Naive thymus-derived CD4-positive, alpha-beta T cell (primary cell): ENCODE results near the gene MBIP. TPM values are rescaled to one million over a fixed set of nuclear protein-coding genes. Genes with fewer than 3 reads are reported as not detected.
"Not testable (repeated sequence)": the region's sequence is repeated elsewhere in the genome, so short reads cannot be mapped to it uniquely, and the experiment has no call there.

Source experiments
- ATAC-seq: fragments of 150-1000 bp; cut with Tn5 transposase; 2 replicates; pipeline ENCODE4 v1.10.0; 2021; ENCODE audit warnings: mild to moderate bottlenecking, moderate library complexity
- CTCF ChIA-PET: fragments of 350-600 bp; sonication (Branson Sonifier 250); formaldehyde crosslinking; loops from one replicate; lab custom pipeline; 2021; ENCODE audit warnings: antibody characterized with exemption; lab: Charles Lee
- POLR2A ChIA-PET: fragments of 350-600 bp; sonication (Branson Sonifier 250); formaldehyde crosslinking; loops from one replicate; lab custom pipeline; 2021; ENCODE audit warnings: antibody characterized with exemption, inconsistent platforms; lab: Charles Lee
- DNase-seq, 9 donors: peaks; one replicate each; pipeline versions ENCODE4 v3.0.0 to v3.0.0-alpha.2; 2020 to 2022; ENCODE audit warnings: mixed read lengths in 1 of 9
- H3K27ac ChIP-seq: one replicate; pipeline ENCODE4 v1.7.0; 2013; ENCODE audit warnings: mild to moderate bottlenecking, low read depth, low read length, moderate library complexity
- H3K27me3 ChIP-seq, 2 donors: one replicate each; pipeline ENCODE4 v1.7.0; 2013; ENCODE audit warnings: low read length in 2 of 2, mild to moderate bottlenecking in 2 of 2, moderate library complexity in 2 of 2; ENCODE audit not compliant: control insufficient read depth in 2 of 2, insufficient read depth in 2 of 2
- H3K36me3 ChIP-seq, 3 experiments: 1 replicate in 2 of 3; 2 replicates in 1 of 3; pipeline ENCODE4 v1.7.0; 2013; ENCODE audit warnings: low read length in 3 of 3, mild to moderate bottlenecking in 3 of 3, moderate library complexity in 1 of 3; ENCODE audit not compliant: insufficient read depth in 3 of 3, control insufficient read depth in 2 of 3
- H3K4me1 ChIP-seq, 2 donors: one replicate each; pipeline ENCODE4 v1.7.0; 2013; ENCODE audit warnings: low read length in 2 of 2, mild to moderate bottlenecking in 2 of 2, moderate library complexity in 1 of 2; ENCODE audit not compliant: control insufficient read depth in 2 of 2, insufficient read depth in 2 of 2
- H3K4me3 ChIP-seq: 2 replicates; pipeline ENCODE4 v1.7.0; 2013; ENCODE audit warnings: mild to moderate bottlenecking, low read length
- H3K9me3 ChIP-seq, 3 experiments: 1 replicate in 2 of 3; 2 replicates in 1 of 3; pipeline ENCODE4 v1.7.0; 2013; ENCODE audit warnings: low read length in 3 of 3; ENCODE audit not compliant: control insufficient read depth in 2 of 3
- H3K27ac Mint-ChIP-seq, 9 donors: one replicate each; pipeline ENCODE4 v1.8.0; 2020 to 2022; ENCODE audit warnings: mixed read lengths in 9 of 9, mild to moderate bottlenecking in 8 of 9, moderate library complexity in 5 of 9, inconsistent platforms in 2 of 9
- H3K27me3 Mint-ChIP-seq, 5 donors: one replicate each; pipeline ENCODE4 v1.8.0; 2021 to 2022; ENCODE audit warnings: mixed read lengths in 5 of 5, mild to moderate bottlenecking in 1 of 5
- H3K36me3 Mint-ChIP-seq, 5 donors: one replicate each; pipeline ENCODE4 v1.8.0; 2020 to 2022; ENCODE audit warnings: mixed read lengths in 5 of 5, mild to moderate bottlenecking in 3 of 5, inconsistent platforms in 1 of 5
- H3K4me1 Mint-ChIP-seq, 7 donors: one replicate each; pipeline ENCODE4 v1.8.0; 2020 to 2022; ENCODE audit warnings: mixed read lengths in 7 of 7, mild to moderate bottlenecking in 3 of 7, inconsistent platforms in 1 of 7
- H3K4me3 Mint-ChIP-seq, 10 donors: one replicate each; pipeline ENCODE4 v1.8.0; 2020 to 2022; ENCODE audit warnings: mild to moderate bottlenecking in 10 of 10, mixed read lengths in 10 of 10, moderate library complexity in 6 of 10, inconsistent platforms in 2 of 10
- H3K9me3 Mint-ChIP-seq, 11 donors: one replicate each; pipeline ENCODE4 v1.8.0; 2020 to 2022; ENCODE audit warnings: mixed read lengths in 11 of 11, mild to moderate bottlenecking in 4 of 11, inconsistent platforms in 1 of 11, moderate library complexity in 1 of 11
- intact Hi-C, 2 donors: fragments of 100-400 bp; cut with micrococcal nuclease; formaldehyde crosslinking; loops; one replicate each; pipeline ENCODE4 v1.15.1; 2023
- polyA plus RNA-seq, 2 donors: library from polyadenylated mRNA; unstranded; fragments of 300-500 nt; fragmentation: Illumina TruSeq; gene quantifications; one replicate each; pipeline ENCODE4 v1.2.3, GENCODE V29; 2021
- total RNA-seq, 6 experiments: library from RNA in 5 of 6; stranded (reverse) in 5 of 6; gene quantifications; 1 replicate in 5 of 6; 2 replicates in 1 of 6; pipeline ENCODE4 v1.2.3 and lab custom pipeline; 2021 to 2026

Gene MBIP
- total and polyA plus RNA-seq, 7 experiments from 2014 or later, result 22.5 to 42.7 (median 24.7) TPM

DNA sequence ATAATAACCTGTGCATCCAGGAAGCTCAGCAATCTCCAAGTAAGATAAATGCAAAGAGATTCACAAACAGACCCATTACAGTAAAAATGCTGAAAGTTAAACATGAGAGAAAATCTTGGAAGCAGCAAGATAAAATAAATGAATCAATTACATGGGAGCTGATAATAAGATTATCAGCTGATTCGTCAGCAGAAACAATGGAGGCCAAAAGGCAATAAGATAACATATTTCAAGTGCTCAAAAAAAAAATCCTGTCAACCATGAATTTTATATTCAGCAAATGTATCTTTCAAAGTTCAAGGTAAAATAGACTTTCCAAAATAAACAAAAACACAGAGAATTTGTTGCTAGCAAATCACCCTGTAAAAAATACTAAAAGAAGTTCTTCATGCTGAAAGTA lies 36.4 kb upstream of the MBIP start:
- no peaks in the 10 kb centered on the region for H3K36me3 ChIP-seq
- Mint-ChIP-seq H3K27me3 (peaks cover 0 to 33% (median 6%) of the 10 kb centered on the region in 5 donors), H3K4me1 (no peaks in the 10 kb centered on the region), H3K4me3 (no peak overlapping the region), H3K27ac (no peak overlapping the region), H3K36me3 (peaks cover 0 to 19% (median 4%) of the 10 kb centered on the region in 5 donors), H3K9me3 (peaks cover 8 to 42% (median 23%) of the 10 kb centered on the region in 11 donors)
- H3K9me3 ChIP-seq, result peaks cover 0 to 13% (median 0%) of the 10 kb centered on the region in 3 experiments
- H3K4me3 ChIP-seq, result no peak overlapping the region
- no peaks in the 10 kb centered on the region for H3K27me3 ChIP-seq
- POLR2A ChIA-PET, result no interaction called here
- H3K4me1 ChIP-seq, result no peaks in the 10 kb centered on the region
- intact Hi-C loops, result no loop called here
- CTCF ChIA-PET, result no interaction called here
- no peak overlapping the region for H3K27ac ChIP-seq
- no peak for DNase-seq
- no peak for ATAC-seq

- DNase-seq, result no peak
- H3K27ac Mint-ChIP-seq, result no peak overlapping the region
- intact Hi-C loops, result no loop called here
Measured at GRCh38 chr14:36346052-36346451, 25.6 kb upstream of the MBIP start.

DNA sequence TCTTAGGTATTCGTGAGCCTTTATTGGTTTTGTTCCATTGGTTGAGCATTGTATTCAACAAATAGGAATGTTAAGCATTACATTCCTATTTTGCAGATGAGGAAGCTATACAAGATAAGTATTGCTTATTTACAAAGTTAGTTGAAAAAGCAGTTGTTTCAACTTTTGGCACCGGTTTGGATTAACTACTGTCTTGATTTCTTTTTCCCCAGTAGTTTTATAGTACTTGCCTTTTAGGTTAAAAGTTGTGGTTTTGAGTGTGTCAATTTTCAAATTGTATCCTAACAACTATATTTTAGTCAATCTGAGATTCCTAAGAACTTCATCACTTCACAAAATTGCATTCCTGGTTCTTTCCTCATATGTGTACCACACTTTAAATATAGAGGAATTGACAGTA lies 23.8 kb upstream of the MBIP start:
- no peaks in the 10 kb centered on the region for H3K27me3 ChIP-seq
- ATAC-seq (no peak), DNase-seq (no peak)
- ChIA-PET POLR2A (no interaction called here), CTCF (no interaction called here)
- intact Hi-C loops, result no loop called here
- no peak overlapping the region for H3K27ac Mint-ChIP-seq
- H3K36me3 Mint-ChIP-seq, result no peaks in the 10 kb centered on the region
- no peak overlapping the region for H3K4me3 Mint-ChIP-seq
- H3K4me1 ChIP-seq, result no peaks in the 10 kb centered on the region
- no peaks in the 10 kb centered on the region for H3K9me3 ChIP-seq
- H3K27me3 Mint-ChIP-seq, result peaks cover 6 to 31% (median 14%) of the 10 kb centered on the region in 5 donors
- peaks cover 0 to 4% (median 0%) of the 10 kb centered on the region in 11 donors for H3K9me3 Mint-ChIP-seq
- no peaks in the 10 kb centered on the region for H3K4me1 Mint-ChIP-seq
- H3K36me3 ChIP-seq, result no peaks in the 10 kb centered on the region
- no peak overlapping the region for H3K27ac ChIP-seq
- no peak overlapping the region for H3K4me3 ChIP-seq

More at GRCh38 chr14:36346052-36346451, 25.6 kb upstream of the MBIP start:
- no peak overlapping the region for H3K27ac ChIP-seq
- H3K4me1 Mint-ChIP-seq, result no peaks in the 10 kb centered on the region
- no peaks in the 10 kb centered on the region for H3K36me3 Mint-ChIP-seq
- no peaks in the 10 kb centered on the region for H3K9me3 ChIP-seq
- H3K27me3 Mint-ChIP-seq, result peaks cover 5 to 22% (median 16%) of the 10 kb centered on the region in 5 donors
- no peak overlapping the region for H3K4me3 ChIP-seq
- no peaks in the 10 kb centered on the region for H3K27me3 ChIP-seq
- H3K4me1 ChIP-seq, result no peaks in the 10 kb centered on the region
- ChIA-PET CTCF (no interaction called here), POLR2A (no interaction called here)
- H3K4me3 Mint-ChIP-seq, result no peak overlapping the region
- no peak for ATAC-seq
- H3K36me3 ChIP-seq, result no peaks in the 10 kb centered on the region
- H3K9me3 Mint-ChIP-seq, result peaks cover 0 to 4% (median 0%) of the 10 kb centered on the region in 11 donors

DNA sequence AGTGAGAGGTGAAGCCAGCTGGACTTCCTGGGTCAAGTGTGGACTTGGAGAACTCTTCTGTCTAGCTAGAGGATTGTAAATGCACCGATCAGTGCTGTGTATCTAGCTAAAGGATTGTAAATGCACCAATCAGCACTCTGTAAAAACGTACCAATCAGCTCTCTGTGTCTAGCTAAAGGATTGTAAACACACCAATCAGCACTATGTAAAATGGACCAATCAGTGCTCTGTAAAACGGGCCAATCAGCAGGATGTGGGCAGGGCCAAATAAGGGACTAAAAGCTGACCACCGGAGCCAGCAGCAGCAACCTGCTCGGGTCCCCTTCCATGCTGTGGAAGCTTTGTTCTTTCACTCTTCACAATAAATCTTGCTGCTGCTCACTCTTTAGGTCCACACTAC lies 21.4 kb upstream of the MBIP start:
- POLR2A ChIA-PET, H3K27ac ChIP-seq: not testable (repeated sequence)
- peaks cover 8 to 37% (median 12%) of the 10 kb centered on the region in 5 donors for H3K27me3 Mint-ChIP-seq

GRCh38 chr14:36340276-36340890 lies 19.9 kb upstream of the MBIP start:
- no peak overlapping the region for H3K27ac ChIP-seq
- H3K27me3 Mint-ChIP-seq, result peaks cover 5 to 33% (median 12%) of the 10 kb centered on the region in 5 donors
- no peak overlapping the region for H3K4me3 Mint-ChIP-seq
- no peaks in the 10 kb centered on the region for H3K36me3 ChIP-seq
- no peak overlapping the region for H3K4me3 ChIP-seq
- no peaks in the 10 kb centered on the region for H3K36me3 Mint-ChIP-seq
- H3K4me1 Mint-ChIP-seq, result no peaks in the 10 kb centered on the region
- no peak overlapping the region for H3K27ac Mint-ChIP-seq
- H3K9me3 Mint-ChIP-seq, result peaks cover 0 to 5% (median 0%) of the 10 kb centered on the region in 11 donors
- no peaks in the 10 kb centered on the region for H3K9me3 ChIP-seq
- H3K27me3 ChIP-seq, result no peaks in the 10 kb centered on the region
- intact Hi-C loops, result no loop called here
- H3K4me1 ChIP-seq, result no peaks in the 10 kb centered on the region
- no peak for ATAC-seq
- ChIA-PET POLR2A (no interaction called here), CTCF (no interaction called here)
- no peak for DNase-seq

More for the DNA sequence above, 21.4 kb upstream of the MBIP start:
- intact Hi-C loops, H3K9me3 ChIP-seq, H3K4me3 Mint-ChIP-seq, CTCF ChIA-PET, ATAC-seq, H3K36me3 Mint-ChIP-seq, H3K36me3 ChIP-seq, H3K4me1 Mint-ChIP-seq, H3K4me3 ChIP-seq, H3K4me1 ChIP-seq, DNase-seq, H3K27ac Mint-ChIP-seq, H3K9me3 Mint-ChIP-seq, H3K27me3 ChIP-seq: not testable (repeated sequence)

- intact Hi-C loops, result no loop called here
- CTCF ChIA-PET, result no interaction called here
- no peaks in the 10 kb centered on the region for H3K4me1 ChIP-seq
- Mint-ChIP-seq H3K27ac (no peak overlapping the region), H3K4me3 (no peak overlapping the region), H3K27me3 (peaks cover 7 to 38% (median 18%) of the 10 kb centered on the region in 5 donors), H3K9me3 (peaks cover 0 to 5% (median 0%) of the 10 kb centered on the region in 11 donors), H3K4me1 (no peaks in the 10 kb centered on the region), H3K36me3 (no peaks in the 10 kb centered on the region)
- no peaks in the 10 kb centered on the region for H3K36me3 ChIP-seq
- no peak overlapping the region for H3K27ac ChIP-seq
- ATAC-seq (no peak), DNase-seq (no peak)
- no peaks in the 10 kb centered on the region for H3K27me3 ChIP-seq
- H3K4me3 ChIP-seq, result no peak overlapping the region
- POLR2A ChIA-PET, result no interaction called here
- H3K9me3 ChIP-seq, result no peaks in the 10 kb centered on the region
Measured at GRCh38 chr14:36339816-36340215, 19.4 kb upstream of the MBIP start.

- ATAC-seq, result no peak
- H3K9me3 ChIP-seq, result no peaks in the 10 kb centered on the region
- H3K9me3 Mint-ChIP-seq, result no peaks in the 10 kb centered on the region
- peaks cover 0 to 3% of the 10 kb centered on the region in 2 donors for H3K27me3 ChIP-seq
- H3K27me3 Mint-ChIP-seq, result peaks cover 16 to 49% (median 30%) of the 10 kb centered on the region in 5 donors
- no peak for DNase-seq
- no peak overlapping the region for H3K4me3 ChIP-seq
- ChIA-PET CTCF (no interaction called here), POLR2A (no interaction called here)
- no peak overlapping the region for H3K27ac ChIP-seq
- no peaks in the 10 kb centered on the region for H3K4me1 ChIP-seq
- intact Hi-C loops, result no loop called here
- no peaks in the 10 kb centered on the region for H3K36me3 ChIP-seq
- no peaks in the 10 kb centered on the region for H3K4me1 Mint-ChIP-seq
- no peak overlapping the region for H3K27ac Mint-ChIP-seq
- H3K4me3 Mint-ChIP-seq, result no peak overlapping the region
- H3K36me3 Mint-ChIP-seq, result peaks cover 0 to 3% (median 0%) of the 10 kb centered on the region in 5 donors
Measured at GRCh38 chr14:36333119-36333518, 12.7 kb upstream of the MBIP start.
